T-helper 9 cell (primary cell): ENCODE results near the gene YWHAG.
A peak's percentile ranks its signal among the peaks of the same experiment; 100 is the strongest.
"Not testable (repeated sequence)": the region's sequence is repeated elsewhere in the genome, so short reads cannot be mapped to it uniquely, and the experiment has no call there.

ENCODE experiments used
- DNase-seq: peaks from one replicate; pipeline ENCODE4 v3.0.0-alpha.2; 2020

Gene YWHAG

GRCh38 chr7:76346778-76347177 lies 12.0 kb downstream of the YWHAG start:
- DNase-seq, result no peak

- no peak for DNase-seq
Measured at GRCh38 chr7:76346097-76346496, 12.7 kb downstream of the YWHAG start.

- no peak for DNase-seq
Measured at GRCh38 chr7:76343931-76344321, 14.9 kb downstream of the YWHAG start.

DNA sequence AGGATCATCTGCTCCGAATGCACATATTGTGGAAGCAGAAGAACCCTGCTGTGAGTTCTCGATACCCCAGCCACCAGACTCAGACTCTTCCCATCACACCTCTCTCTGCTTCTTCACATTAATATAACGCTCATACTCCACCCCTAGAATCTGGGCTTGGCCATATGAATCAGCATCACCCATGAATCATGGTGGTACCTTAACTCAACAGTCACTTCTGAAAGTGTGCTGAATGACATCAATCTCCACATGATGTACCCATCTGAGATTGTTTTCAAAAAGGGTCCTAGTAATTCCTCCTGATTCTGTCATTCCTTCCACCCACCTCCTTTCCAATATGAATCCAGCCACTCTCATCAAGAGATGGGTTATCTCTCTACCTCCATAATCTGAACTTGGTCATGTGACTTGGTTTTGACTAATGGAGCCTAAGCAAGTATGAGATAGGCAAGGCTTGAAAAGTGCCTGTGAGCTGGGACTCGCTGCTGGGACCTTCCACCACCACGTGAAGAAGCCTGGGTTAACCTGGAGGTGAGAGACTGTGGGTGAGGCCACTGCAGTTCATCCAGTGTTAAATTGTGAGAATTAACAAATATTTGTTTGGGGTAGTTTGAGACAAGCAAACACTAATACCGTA lies 15.4 kb downstream of the YWHAG start:
- no peak for DNase-seq

DNA sequence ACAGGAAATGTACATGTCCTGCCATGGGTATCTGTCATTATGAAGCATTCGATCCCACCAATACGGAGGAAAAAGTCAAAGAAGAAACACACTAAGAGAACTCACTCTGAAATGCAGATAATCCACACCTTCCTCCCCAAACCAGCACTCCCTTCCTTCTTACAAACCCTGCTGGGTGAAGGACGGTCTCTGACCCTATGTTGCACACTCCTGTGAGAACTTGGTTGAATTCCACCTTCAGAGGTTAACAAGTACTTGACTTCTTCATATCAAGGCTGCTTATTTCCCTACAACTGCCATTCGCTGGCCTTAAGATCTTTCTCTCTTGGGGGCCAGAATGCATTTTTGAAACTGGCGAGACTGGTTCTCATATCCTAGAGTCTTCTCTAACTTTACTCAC lies 16.6 kb downstream of the YWHAG start:
- no peak for DNase-seq

DNA sequence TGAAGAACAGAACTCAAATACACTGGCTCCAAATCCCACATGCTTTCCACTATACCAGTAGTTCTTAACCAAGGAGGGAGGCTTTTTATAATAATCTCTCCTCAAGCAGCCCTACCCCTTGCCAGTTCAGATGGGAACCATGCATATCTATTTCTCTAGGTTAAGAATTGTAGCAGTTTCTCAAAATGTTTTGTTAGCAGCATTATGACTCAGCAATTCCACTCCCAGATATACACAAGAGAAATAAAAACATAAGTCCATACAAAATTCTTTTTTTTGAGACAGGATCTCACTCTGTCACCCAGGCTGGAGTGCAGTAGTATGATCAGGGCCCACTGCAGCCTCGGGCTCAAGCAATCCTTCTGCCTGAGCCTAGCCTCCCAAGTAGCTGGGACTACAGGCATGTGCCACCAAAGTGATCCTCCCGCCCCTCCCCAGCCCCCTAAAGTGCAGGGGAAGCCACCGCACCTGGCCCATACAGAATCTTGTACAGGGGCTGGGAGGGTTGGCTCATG lies 18.1 kb downstream of the YWHAG start:
- DNase-seq, result no peak

DNA sequence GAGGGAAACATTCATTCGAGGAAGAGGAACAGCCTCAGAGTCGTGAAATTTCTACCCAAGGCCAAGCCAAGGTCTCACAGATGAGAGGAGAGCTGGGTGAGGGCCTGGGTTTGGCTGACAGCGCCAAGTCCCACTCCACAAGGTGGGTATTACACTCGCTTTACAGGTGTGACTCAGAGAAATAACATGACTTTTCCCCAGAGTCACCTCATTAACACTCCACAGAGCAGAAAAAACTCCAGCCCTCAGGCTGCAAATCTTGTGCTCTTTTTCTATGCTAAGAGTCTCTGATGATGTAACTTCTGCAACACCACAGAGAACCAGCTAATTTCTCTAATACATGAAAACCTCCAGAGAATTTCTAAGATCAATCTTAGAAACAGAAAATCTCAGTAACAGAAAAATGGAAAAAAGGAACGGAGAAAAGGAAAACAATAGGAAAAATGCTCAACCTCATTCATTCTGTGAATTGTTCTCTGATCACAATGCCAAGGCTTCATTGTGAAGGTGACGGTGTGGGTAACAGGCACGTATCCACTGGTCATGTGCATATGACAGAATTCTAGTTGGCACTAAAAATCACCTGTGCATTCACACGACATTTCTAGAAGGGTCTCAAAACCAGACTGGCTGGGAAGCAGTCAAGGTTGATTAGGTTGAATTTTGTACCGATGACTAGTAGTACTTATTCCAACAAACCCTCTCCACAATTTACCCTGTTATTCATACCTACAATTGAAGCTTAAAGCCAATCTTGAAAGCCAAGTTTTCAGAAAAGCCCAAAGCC lies 20.3 kb downstream of the YWHAG start:
- DNase-seq, result no peak

DNA sequence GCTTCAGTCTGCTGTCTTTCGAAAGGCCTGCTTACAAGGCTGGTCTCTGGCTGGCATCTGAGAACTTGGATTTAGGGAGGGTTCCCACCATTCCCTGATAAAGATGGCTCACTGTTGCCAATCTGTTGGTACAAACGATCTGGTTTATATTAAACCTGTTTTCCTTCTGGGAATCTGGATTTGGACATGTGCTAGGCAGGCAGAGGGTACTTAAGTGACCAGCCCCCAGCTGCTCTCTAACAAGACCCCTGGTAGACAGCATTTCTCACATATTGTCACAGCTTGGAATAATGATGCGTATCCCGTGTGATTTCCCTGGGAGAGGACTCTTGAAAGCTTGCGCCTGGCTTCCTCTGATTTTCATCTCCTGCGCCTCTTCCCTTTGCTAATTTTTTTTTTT lies 21.6 kb downstream of the YWHAG start:
- no peak for DNase-seq

DNA sequence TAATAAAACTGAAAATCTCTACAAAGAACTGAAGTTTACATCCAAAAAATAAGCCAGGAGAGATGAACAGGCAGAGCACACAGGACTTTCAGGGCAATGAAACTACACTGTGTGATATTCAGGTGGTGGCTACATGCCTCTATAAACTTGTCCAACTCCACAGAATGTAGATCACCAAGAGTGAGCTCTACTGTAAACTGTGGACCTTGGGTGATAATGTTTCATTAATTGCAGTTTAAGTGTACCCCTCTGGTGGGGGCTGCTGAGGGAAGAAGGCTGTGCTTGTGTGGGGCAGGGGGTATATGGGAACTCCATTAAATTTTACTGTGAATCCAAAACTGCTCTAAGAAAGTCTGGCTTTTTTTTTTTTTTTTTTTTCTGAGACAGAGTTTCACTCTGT lies 22.7 kb downstream of the YWHAG start:
- no peak for DNase-seq

- DNase-seq, result not testable (repeated sequence)
Measured at GRCh38 chr7:76335417-76335816, 23.4 kb downstream of the YWHAG start.

- no peak for DNase-seq
Measured at GRCh38 chr7:76334320-76334967, 24.3 kb downstream of the YWHAG start.

GRCh38 chr7:76333511-76334101 lies 25.2 kb downstream of the YWHAG start:
- DNase-seq, result no peak

DNA sequence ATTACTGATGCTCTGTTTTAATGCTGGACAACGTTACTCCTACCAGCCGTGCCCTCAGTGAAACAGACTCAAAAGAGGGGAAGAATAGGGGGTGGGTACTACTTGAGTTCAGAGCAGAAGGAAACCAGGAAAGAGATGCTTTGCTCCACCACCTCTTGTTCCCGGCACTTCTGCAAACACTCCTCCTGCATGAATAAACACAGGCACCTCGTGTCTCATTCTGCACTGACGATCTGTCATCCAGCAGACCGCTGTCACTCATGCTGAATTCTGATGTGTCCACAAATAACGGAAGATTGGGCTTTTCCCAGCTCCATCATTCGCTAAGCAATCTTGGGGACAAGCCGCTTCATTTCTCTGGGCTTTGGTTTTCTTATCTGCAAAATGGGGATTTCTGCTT lies 26.7 kb downstream of the YWHAG start:
- no peak for DNase-seq

DNA sequence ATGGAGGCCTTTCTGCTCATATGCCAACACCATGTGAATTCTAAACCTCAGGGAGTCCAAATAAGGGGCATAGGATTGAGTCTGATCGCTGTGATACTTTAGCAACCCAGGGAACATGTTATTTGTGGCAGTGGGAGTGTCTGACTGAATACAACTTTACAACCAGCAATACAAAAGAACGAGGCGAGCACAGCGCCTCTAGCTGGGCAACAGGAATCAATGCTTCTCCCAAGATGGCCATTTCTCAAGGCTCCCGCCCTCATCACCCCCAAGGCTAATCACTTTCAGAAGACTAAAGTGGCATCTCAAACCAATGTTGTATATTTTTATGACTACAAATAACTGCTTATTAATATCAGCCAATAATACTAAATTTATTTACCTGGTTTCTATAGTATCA lies 28.1 kb downstream of the YWHAG start:
- no peak for DNase-seq

DNA sequence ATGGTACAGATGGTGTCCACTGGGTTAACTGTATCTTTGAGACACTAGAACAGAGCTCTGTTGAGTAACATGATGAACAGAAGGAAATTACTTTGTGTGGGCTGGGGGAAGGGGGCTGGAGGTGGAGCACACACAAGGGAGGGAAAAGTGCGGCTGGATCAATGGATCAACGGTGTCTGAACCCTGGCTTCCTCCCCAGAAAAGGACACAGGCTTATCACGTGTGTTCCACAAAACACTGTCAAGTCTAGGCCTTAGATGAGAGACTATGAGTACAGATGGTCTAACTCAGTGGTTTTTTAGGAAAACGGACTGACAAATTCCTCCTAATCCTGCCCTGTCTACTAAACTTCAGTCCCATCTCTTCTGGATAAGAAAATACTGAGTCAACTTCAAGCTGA lies 28.5 kb downstream of the YWHAG start:
- DNase-seq, result no peak

- DNase-seq, result no peak
Measured at GRCh38 chr7:76329479-76329878, 29.3 kb downstream of the YWHAG start.

GRCh38 chr7:76328389-76328788 lies 30.4 kb downstream of the YWHAG start:
- no peak for DNase-seq

GRCh38 chr7:76327610-76328009 lies 31.2 kb downstream of the YWHAG start:
- DNase-seq, result no peak

GRCh38 chr7:76326646-76327233 lies 32.1 kb downstream of the YWHAG start:
- DNase-seq, result no peak

DNA sequence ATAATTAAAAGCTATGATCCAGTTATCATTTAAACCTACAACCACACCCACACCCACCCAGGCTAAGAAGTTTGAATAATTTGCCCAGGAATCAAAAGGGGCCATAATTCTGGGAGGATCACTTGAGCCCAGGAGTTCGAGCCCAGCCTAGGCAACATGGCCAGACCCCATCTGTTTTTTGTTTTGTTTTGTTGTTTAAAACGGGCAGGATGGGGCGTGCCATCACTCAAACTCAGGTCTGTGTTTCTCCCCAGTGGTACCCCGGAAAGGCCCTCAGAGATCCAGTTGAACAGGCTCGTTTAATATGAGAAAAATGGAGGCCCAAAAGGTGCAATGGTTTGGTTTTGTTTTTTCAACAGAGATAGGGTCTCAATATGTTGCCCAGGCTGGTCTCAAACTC lies 33.0 kb downstream of the YWHAG start:
- no peak for DNase-seq

DNA sequence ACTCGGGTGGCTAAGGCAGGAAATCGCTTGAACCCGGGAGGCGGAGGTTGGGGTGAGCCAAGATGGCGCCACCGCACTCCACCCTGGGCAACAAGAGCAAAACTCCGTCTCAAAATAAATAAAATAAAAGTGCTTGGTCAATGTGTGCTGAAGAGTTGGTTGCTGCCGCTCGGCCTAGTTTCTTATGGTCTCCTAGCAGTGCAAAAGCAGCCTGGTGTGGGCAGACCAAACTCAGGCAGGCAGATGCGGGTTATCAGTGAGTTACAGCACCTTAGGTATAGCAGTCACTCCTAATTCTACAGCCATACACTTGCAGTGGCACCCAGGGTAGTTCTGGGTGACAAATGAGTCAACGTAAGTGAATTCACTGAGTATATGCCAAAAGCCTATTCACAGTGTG lies 33.7 kb downstream of the YWHAG start:
- no peak for DNase-seq

- DNase-seq, result peak; percentile 45
Measured at GRCh38 chr7:76318488-76319353, 40.1 kb downstream of the YWHAG start.
